Fibroblast of villous mesenchyme (primary cell): ENCODE data around the gene STX1B. TPM values are rescaled to one million over a fixed set of nuclear protein-coding genes. Genes with fewer than 3 reads are reported as not detected.

Source experiments
- DNase-seq: peaks from one replicate; pipeline ENCODE4 v3.0.0-alpha.2; 2010; ENCODE audit warnings: low read depth
- H3K4me3 ChIP-seq: 2 replicates; pipeline ENCODE4 v1.5.1; 2011; ENCODE audit warnings: low read depth, mild to moderate bottlenecking, low read length
- total RNA-seq: library from RNA; depleted of rRNA; stranded (reverse); fragments of >200 nt; gene quantifications from 2 replicates; pipeline ENCODE4 v1.2.3, GENCODE V29; 2012
- TF ChIP-seq, protein P1 (sequence below): IDR thresholded peaks from 2 replicates; pipeline ENCODE4 v1.5.1; 2012; ENCODE audit warnings: low read depth, mild to moderate bottlenecking, low read length; ENCODE audit not compliant: insufficient read depth

STX1B gene
- total RNA-seq, 1 donor, result 2.2 TPM

DNA sequence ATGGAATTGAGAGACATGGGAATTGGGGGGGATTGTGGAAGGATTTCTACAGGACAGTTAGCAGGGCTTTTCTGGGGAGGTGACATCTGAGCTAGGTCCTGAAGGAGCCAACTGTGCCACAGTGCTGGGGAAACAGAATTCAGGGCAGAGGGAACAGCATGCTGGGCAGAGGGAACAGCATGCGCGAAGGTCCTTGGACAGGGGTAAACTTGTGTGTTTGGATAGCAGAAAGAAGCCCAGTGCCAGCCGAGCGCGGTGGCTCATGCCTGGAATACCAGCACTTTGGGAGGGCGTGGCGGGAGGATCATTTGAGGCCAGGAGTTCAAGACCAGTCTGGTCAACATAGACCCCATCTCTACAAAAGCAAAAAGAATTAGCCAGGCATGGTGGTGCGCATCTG is 3.8 kb downstream of the STX1B start:
- TF ChIP-seq, protein P1, sequence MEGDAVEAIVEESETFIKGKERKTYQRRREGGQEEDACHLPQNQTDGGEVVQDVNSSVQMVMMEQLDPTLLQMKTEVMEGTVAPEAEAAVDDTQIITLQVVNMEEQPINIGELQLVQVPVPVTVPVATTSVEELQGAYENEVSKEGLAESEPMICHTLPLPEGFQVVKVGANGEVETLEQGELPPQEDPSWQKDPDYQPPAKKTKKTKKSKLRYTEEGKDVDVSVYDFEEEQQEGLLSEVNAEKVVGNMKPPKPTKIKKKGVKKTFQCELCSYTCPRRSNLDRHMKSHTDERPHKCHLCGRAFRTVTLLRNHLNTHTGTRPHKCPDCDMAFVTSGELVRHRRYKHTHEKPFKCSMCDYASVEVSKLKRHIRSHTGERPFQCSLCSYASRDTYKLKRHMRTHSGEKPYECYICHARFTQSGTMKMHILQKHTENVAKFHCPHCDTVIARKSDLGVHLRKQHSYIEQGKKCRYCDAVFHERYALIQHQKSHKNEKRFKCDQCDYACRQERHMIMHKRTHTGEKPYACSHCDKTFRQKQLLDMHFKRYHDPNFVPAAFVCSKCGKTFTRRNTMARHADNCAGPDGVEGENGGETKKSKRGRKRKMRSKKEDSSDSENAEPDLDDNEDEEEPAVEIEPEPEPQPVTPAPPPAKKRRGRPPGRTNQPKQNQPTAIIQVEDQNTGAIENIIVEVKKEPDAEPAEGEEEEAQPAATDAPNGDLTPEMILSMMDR, result no peak
- no peak overlapping the region for H3K4me3 ChIP-seq
- DNase-seq, result no peak

DNA sequence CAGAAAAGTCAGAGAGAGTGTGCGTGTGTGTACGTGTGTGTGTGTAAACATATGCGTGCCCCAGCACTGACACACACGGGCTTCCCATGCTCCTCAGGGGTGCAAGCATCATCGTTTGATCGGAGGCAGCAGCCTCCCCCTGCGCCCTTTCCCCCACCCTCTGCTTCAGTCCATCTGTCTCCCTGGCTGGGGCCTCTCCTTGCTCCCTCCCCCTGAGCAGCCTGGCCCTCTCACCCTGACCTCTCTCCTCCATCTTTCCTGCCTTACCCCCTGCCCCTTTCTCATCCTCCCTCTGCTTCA is 4.4 kb downstream of the STX1B start:
- no peak overlapping the region for H3K4me3 ChIP-seq
- TF ChIP-seq, protein P1, result no peak
- no peak for DNase-seq

DNA sequence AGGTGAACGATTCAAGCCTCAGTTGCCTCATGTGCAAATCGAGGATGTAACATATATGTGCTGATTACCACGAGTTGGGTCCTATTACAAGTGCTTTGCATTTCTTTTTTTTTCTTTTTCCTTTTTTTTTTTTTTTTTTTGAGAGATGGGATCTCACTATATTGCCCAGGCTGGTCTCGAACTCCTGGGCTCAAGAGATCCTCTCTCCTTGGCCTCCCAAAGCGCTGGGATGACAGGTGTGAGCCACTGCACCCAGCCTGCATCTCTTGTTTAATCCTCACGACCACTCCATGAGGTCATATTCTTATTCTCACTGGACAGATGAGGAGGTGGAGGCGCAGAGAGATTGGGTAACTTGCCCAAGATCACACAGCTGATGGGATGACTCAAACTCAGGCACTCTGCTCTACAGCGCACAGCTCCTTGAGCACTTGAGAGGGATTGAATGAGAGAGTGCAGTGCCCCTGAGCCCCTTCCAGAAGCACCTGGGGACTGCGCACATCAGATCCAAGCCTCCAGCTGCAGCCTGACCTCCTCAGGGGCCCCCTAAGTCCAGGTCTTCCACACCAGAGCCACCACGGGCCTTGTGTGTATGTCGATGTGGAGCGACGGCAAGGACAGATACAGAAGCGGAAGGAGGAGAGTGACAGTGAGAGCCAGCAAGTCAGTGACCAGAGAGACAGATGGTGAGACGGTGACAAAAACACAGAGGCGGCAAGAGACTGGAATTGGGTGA is 4.9 kb downstream of the STX1B start:
- H3K4me3 ChIP-seq, result no peak overlapping the region
- DNase-seq, result no peak

DNA sequence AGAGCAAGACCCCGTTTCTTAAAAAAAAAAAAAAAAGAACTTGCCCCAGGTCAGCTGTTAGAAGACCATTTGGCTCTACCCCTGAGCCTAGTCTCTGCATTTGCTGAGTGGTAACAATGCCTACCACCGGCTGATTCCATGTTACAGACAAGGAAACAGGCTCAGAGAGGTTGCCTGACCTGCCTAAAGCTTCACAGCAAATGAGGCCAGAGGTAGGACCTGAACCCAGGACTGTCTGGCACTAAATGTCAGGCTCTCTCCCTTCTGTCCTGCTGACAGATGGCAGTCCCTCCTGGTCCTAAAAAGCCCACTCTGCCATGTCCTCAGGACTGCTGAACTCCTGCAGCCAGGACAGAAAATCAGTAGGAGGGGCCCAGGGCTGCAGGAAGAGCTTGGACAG is 5.8 kb downstream of the STX1B start:
- H3K4me3 ChIP-seq, result no peak overlapping the region
- TF ChIP-seq, protein P1, result no peak
- DNase-seq, result no peak

More for the DNA sequence above, 4.9 kb downstream of the STX1B start:
- TF ChIP-seq, protein P1, result no peak

DNA sequence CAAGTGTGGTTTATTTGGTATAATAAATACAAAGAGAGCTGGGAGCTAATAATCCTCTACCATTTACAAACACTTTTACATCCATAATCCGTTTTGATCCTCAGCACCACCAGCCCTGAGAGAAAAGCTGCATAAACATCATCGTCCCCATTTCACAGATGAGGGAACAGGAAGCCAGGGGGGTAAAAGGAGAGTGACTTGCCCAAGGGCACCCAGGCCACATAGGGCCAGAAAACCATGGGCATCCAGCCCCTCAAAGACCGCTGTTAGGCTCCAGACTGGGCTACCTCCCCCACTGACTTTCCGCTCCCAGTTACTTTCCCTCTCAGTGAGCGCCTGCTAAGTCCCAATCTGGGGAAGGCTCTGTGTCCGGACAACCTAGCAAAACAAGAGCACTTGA is 6.7 kb downstream of the STX1B start:
- no peak overlapping the region for H3K4me3 ChIP-seq
- DNase-seq, result no peak
- TF ChIP-seq, protein P1, result no peak

DNA sequence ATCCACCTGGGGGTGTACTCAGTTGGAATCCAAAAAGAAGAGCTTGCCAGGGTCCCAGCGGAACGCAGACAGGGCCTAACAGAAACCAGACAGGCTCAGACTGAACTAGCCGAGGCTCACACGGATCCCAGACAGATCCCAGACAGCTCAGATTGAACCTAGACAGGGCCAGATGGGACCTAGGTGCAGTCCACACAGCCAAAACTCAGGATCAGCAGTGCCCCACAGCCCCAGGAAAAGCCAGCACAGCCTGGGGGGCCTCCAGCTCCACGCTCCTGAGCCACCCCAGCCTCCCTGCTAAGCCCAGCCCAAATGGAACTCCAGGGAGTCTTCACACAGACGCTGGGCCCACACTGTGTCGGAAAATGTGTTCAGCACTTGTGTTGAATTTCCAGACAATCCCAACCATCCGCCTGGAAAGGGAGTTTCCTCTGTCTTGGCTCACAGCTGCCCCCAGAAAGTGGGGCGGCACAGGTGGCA is 7.5 kb downstream of the STX1B start:
- DNase-seq, result no peak
- H3K4me3 ChIP-seq, result no peak overlapping the region
- TF ChIP-seq, protein P1, result no peak

DNA sequence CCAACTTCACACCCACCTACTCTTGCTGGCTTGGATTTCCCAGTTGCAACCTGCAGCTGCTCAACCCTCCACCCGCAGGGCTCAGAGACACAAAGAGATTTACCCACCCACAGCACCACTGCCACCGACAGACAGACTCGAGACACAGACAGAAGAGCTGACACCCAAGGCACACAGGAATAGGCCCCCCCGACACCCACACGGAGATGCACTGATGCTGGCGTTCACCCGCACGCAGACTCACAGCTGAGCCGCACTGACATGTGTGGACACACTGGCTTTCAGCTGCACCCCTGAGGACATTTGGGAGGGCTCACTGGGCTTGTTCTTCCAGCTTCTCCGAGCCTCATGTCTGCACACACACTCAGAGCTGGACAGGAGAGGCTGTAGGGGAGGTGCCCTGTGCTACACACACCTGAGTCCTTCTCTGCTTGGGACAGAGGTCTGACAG is 8.2 kb downstream of the STX1B start:
- DNase-seq, result no peak
- no peak overlapping the region for H3K4me3 ChIP-seq
- TF ChIP-seq, protein P1, result no peak
